ENCODE results near the gene ARHGAP1. TPM values are rescaled to one million over a fixed set of nuclear protein-coding genes. Genes with fewer than 3 reads are reported as not detected.

ARHGAP1 gene
- total and polyA plus RNA-seq, 2 of the 4 experiments (the other 2 are of a cell fraction): 46.6 to 78.8 TPM

GRCh38 chr11:46695345-46696211 lies 4.8 kb downstream of the ARHGAP1 start:
- H2BK5ac ChIP-seq (ENCODE audit: low read depth, low read length, poor library complexity, severe bottlenecking): no peak overlapping the region
- peak overlapping the region; percentile 55 for H2AK9ac ChIP-seq (replicated peaks; ENCODE audit: low read depth, low read length, poor library complexity)
- no peak overlapping the region for H3K18ac ChIP-seq (ENCODE audit: low read depth, low read length)
- 0 out of 2 replicates have a peak, but pooled peaks cover 12% of the 10 kb centered on the region for H4K20me1 ChIP-seq (ENCODE audit: insufficient read depth, low read length)
- dilution Hi-C loops (cut with HindIII; ENCODE audit: low sequenced_read_pairs, unreplicated experiment) (no loop called here), intact Hi-C loops (cut with micrococcal nuclease) (no loop called here), in situ Hi-C loops (cut with MboI; ENCODE audit: low sequenced_read_pairs) (no loop called here)
- DNase-seq (no peak), ATAC-seq (ENCODE audit: low read depth) (no peak)
- H2BK15ac ChIP-seq (ENCODE audit: low read depth, low read length): no peak overlapping the region
- POLR2A ChIA-PET (ENCODE audit: unreplicated experiment): interaction anchor here (0.9 kb wide), 1 partner anchor 842 kb away, joined by 5 read pairs; no protein-coding TSS in a partner anchor
- no peak overlapping the region for H3K27ac ChIP-seq (ENCODE audit: insufficient read depth, low read length)
- no peak overlapping the region for H4K8ac ChIP-seq (ENCODE audit: low read depth in 2 of 2, low read length in 2 of 2)
- H4K91ac ChIP-seq (ENCODE audit: insufficient read depth, low read depth, low read length): no peak overlapping the region
- no peak overlapping the region for H2AFZ ChIP-seq (replicated peaks; ENCODE audit: low read length, poor library complexity)
- peaks cover 12% of the 10 kb centered on the region; the same call in 1 of the 2 replicates for H3K9me1 ChIP-seq (ENCODE audit: insufficient read depth, low read length)
- CTCF ChIA-PET: no interaction called here
- TF ChIP-seq MXI1 (IDR thresholded peaks at IDR 0.05; ENCODE audit: borderline replicate concordance, low read depth, low read length) (no peak), RFX5 (IDR thresholded peaks at IDR 0.05; ENCODE audit: low read depth, low read length) (no peak), NFE2L2 (IDR thresholded peaks at IDR 0.05; ENCODE audit: low read depth, low read length) (no peak), CTCF (conservative IDR thresholded peaks at IDR 0.05; ENCODE audit: low read depth, low read length) (no peak), CHD1 (IDR thresholded peaks at IDR 0.05; ENCODE audit: low read depth, low read length) (no peak), USF2 (IDR thresholded peaks at IDR 0.05; ENCODE audit: low read depth, low read length) (no peak), RCOR1 (IDR thresholded peaks at IDR 0.05; ENCODE audit: insufficient replicate concordance, low read length) (no peak), MAZ (IDR thresholded peaks at IDR 0.05; ENCODE audit: borderline replicate concordance, low read depth, low read length) (no peak)
- H3K4me2 ChIP-seq (ENCODE audit: low read depth, low read length): no peak overlapping the region
- 95% methylated on average over 7 of the region's 12 CpGs; no CpG with 5 or more reads in 1 of the 2 experiments for WGBS, 2 experiments (ENCODE audit: extremely low coverage in 2 of 2, insufficient read length in 1 of 2)
- no peak overlapping the region for H3K9ac ChIP-seq (ENCODE audit: low read depth, low read length)
- H3K4ac ChIP-seq (ENCODE audit: low read depth, low read length): no peak overlapping the region
- no peak overlapping the region for H3K56ac ChIP-seq (ENCODE audit: extremely low read depth, insufficient read depth, low read length)
- peaks cover 13% of the 10 kb centered on the region for H3K4me1 ChIP-seq (ENCODE audit: control insufficient read depth, insufficient read depth, low read length)
- no peak overlapping the region for H2BK120ac ChIP-seq (ENCODE audit: low read depth, low read length)
- H3K4me3 ChIP-seq (ENCODE audit: insufficient read depth, low read depth, low read length): no peak overlapping the region
- H2AK5ac ChIP-seq (ENCODE audit: low read depth, low read length): no peak overlapping the region
- peaks cover 50% of the 10 kb centered on the region for H3K36me3 ChIP-seq (ENCODE audit: control insufficient read depth, insufficient read depth, low read length)
- no peaks in the 10 kb centered on the region for H3K9me3 ChIP-seq (ENCODE audit: control insufficient read depth, insufficient read depth, low read length)
- H3K23ac ChIP-seq (ENCODE audit: low read depth, low read length): no peak overlapping the region
- BruUV-seq (replicated peaks): no TSS peak
- peaks cover 34 to 72% of the 10 kb centered on the region in 2 experiments for H3K79me1 ChIP-seq (ENCODE audit: low read depth in 1 of 2, low read length in 2 of 2)
- H4K5ac ChIP-seq (ENCODE audit: low read depth, low read length): no peak overlapping the region
- H3K27me3 ChIP-seq (ENCODE audit: control insufficient read depth, insufficient read depth, low read length): no peaks in the 10 kb centered on the region
- no peak overlapping the region for H2BK20ac ChIP-seq (ENCODE audit: low read depth, low read length)
- no peak overlapping the region for H3K14ac ChIP-seq (replicated peaks; ENCODE audit: low read depth, low read length)
